Measurements from ENCODE around the gene EPSTI1. TPM values are rescaled to one million over a fixed set of nuclear protein-coding genes. Genes with fewer than 3 reads are reported as not detected.

The EPSTI1 gene
- total and polyA plus RNA-seq, 9 donors: 1.5 to 20.8 (median 5.4) TPM

- no peak for TF ChIP-seq EP300 (IDR thresholded peaks at IDR 0.05)
- TF ChIP-seq CTCF (IDR thresholded peaks at IDR 0.05): no peak
- TF ChIP-seq POLR2A (IDR thresholded peaks at IDR 0.05): no peak
- Histone ChIP-seq H3K36me3 (no peaks in the 10 kb centered on the region), H3K4me1 (ENCODE audit: insufficient read depth) (peaks cover 1% of the 10 kb centered on the region), H3K9me3 (no peaks in the 10 kb centered on the region), H3K4me3 (no peak overlapping the region), H3K27me3 (no peaks in the 10 kb centered on the region), H3K27ac (no peak overlapping the region)
- intact Hi-C loops (cut with DNase I): no loop called here
- WGBS, 3 donors: 27 to 36% (median 33%) methylated on average over 14 of the region's 14 CpGs
- peak in 4 of 5 donors; percentile 22 to 61 (median 29) for DNase-seq
These were observed 44.6 kb upstream of the EPSTI1 start for GRCh38 chr13:43036351-43037250.

- peaks cover 1% of the 10 kb centered on the region for H3K4me1 ChIP-seq (ENCODE audit: insufficient read depth)
- 94 to 97% (median 95%) methylated on average over 3 of the region's 3 CpGs for WGBS, 3 donors
- intact Hi-C loops (cut with DNase I): no loop called here
- H3K4me3 ChIP-seq: no peak overlapping the region
- TF ChIP-seq CTCF (IDR thresholded peaks at IDR 0.05): no peak
- no peak for TF ChIP-seq POLR2A (IDR thresholded peaks at IDR 0.05)
- no peak for TF ChIP-seq EP300 (IDR thresholded peaks at IDR 0.05)
- no peaks in the 10 kb centered on the region for H3K9me3 ChIP-seq
- H3K27ac ChIP-seq: no peak overlapping the region
- no peak for DNase-seq
- H3K27me3 ChIP-seq: no peaks in the 10 kb centered on the region
- no peaks in the 10 kb centered on the region for H3K36me3 ChIP-seq
These were observed 41.0 kb upstream of the EPSTI1 start for GRCh38 chr13:43033038-43033437.

- intact Hi-C loops (cut with DNase I): no loop called here
- Histone ChIP-seq H3K27ac (no peak overlapping the region), H3K4me1 (ENCODE audit: insufficient read depth) (peaks cover 1% of the 10 kb centered on the region), H3K36me3 (no peaks in the 10 kb centered on the region), H3K4me3 (no peak overlapping the region), H3K27me3 (no peaks in the 10 kb centered on the region), H3K9me3 (no peaks in the 10 kb centered on the region)
- no peak for TF ChIP-seq POLR2A (IDR thresholded peaks at IDR 0.05)
- no peak for TF ChIP-seq EP300 (IDR thresholded peaks at IDR 0.05)
- TF ChIP-seq CTCF (IDR thresholded peaks at IDR 0.05): no peak
- no peak for DNase-seq
- 69 to 72% (median 70%) methylated on average over 4 of the region's 4 CpGs for WGBS, 3 donors
These were observed 39.8 kb upstream of the EPSTI1 start for GRCh38 chr13:43031881-43032280.

- no peak for DNase-seq
These were observed 38.5 kb upstream of the EPSTI1 start for GRCh38 chr13:43030548-43030947.

More at GRCh38 chr13:43030548-43030947, 38.5 kb upstream of the EPSTI1 start:
- intact Hi-C loops (cut with DNase I): no loop called here
- Histone ChIP-seq H3K36me3 (no peaks in the 10 kb centered on the region), H3K9me3 (no peaks in the 10 kb centered on the region), H3K4me1 (ENCODE audit: insufficient read depth) (no peaks in the 10 kb centered on the region), H3K4me3 (no peak overlapping the region), H3K27me3 (no peaks in the 10 kb centered on the region), H3K27ac (no peak overlapping the region)
- WGBS, 3 donors: 94 to 97% (median 95%) methylated on average over 4 of the region's 4 CpGs
- TF ChIP-seq POLR2A (IDR thresholded peaks at IDR 0.05): no peak
- TF ChIP-seq CTCF (IDR thresholded peaks at IDR 0.05): no peak
- no peak for TF ChIP-seq EP300 (IDR thresholded peaks at IDR 0.05)
